ENCODE data around the gene HSPA4L.

GRCh38 chr4:127791391-127791790 lies 9.3 kb downstream of the HSPA4L start:
- TF ChIP-seq POLR2A (IDR thresholded peaks at IDR 0.05; ENCODE audit: low read depth, low read length) (no peak), POLR2AphosphoS5 (IDR thresholded peaks at IDR 0.05; ENCODE audit: low read depth, low read length) (no peak), TAF1 (IDR thresholded peaks at IDR 0.05; ENCODE audit: low read depth, low read length) (no peak), PAX5 (IDR thresholded peaks at IDR 0.05; ENCODE audit: insufficient read depth, low read length, severe bottlenecking) (no peak), POU2F2 (IDR thresholded peaks at IDR 0.05; ENCODE audit: low read depth, low read length) (no peak)
